HepG2 (cell line): ENCODE results near the gene CAPN9. TPM values are rescaled to one million over a fixed set of nuclear protein-coding genes. Genes with fewer than 3 reads are reported as not detected.
A peak's percentile ranks its signal among the peaks of the same experiment; 100 is the strongest.

ENCODE experiments used
- ATF7 ChIP-seq, 2 experiments: fragments of 450-650 bp in 1 of 2; sonication (generic) in 1 of 2; formaldehyde crosslinking in 1 of 2; IDR thresholded peaks; 2 replicates each; pipeline versions ENCODE4 v1.4.0 to v1.6.1; 2016 to 2020; ENCODE audit warnings: antibody characterized with exemption in 1 of 2, mild to moderate bottlenecking in 1 of 2, missing genetic modification reagents in 1 of 2
- CC2D1A ChIP-seq: sonication (generic); formaldehyde crosslinking; IDR thresholded peaks from 2 replicates; pipeline ENCODE4 v1.8.1; 2023; ENCODE audit warnings: mild to moderate bottlenecking, missing genetic modification reagents
- MBD4 ChIP-seq: IDR thresholded peaks from 2 replicates; pipeline ENCODE4 v1.6.1; 2012; ENCODE audit warnings: low read length, inconsistent platforms, borderline replicate concordance
- NRL ChIP-seq: sonication (generic); formaldehyde crosslinking; IDR thresholded peaks from 2 replicates; pipeline ENCODE4 v1.5.0; 2020; ENCODE audit warnings: missing genetic modification reagents, mild to moderate bottlenecking, moderate library complexity, borderline replicate concordance
- SP4 ChIP-seq: sonication (generic); formaldehyde crosslinking; IDR thresholded peaks from 2 replicates; pipeline ENCODE4 v1.8.1; 2023; ENCODE audit warnings: mild to moderate bottlenecking, missing genetic modification reagents
- SP5 ChIP-seq: IDR thresholded peaks from 2 replicates; pipeline ENCODE4 v1.6.1; 2016; ENCODE audit warnings: low read depth, borderline replicate concordance
- U2AF2 ChIP-seq: fragments of 200-400 bp; formaldehyde crosslinking; IDR thresholded peaks from 2 replicates; pipeline ENCODE4 v1.6.1; 2017; ENCODE audit warnings: low read depth, mild to moderate bottlenecking, low read length
- ZFP36L1 ChIP-seq: sonication (generic); formaldehyde crosslinking; IDR thresholded peaks from 2 replicates; pipeline ENCODE4 v1.8.0; 2022; ENCODE audit warnings: mild to moderate bottlenecking, missing genetic modification reagents, moderate library complexity
- ZNF17 ChIP-seq: sonication (generic); formaldehyde crosslinking; IDR thresholded peaks from 2 replicates; pipeline ENCODE4 v1.5.0; 2020; ENCODE audit warnings: mild to moderate bottlenecking, missing genetic modification reagents
- ZNF296 ChIP-seq: sonication (generic); formaldehyde crosslinking; conservative IDR thresholded peaks from 2 replicates; pipeline ENCODE4 v1.5.0; 2020; ENCODE audit warnings: mild to moderate bottlenecking, missing genetic modification reagents
- polyA plus RNA-seq, 8 experiments: library from polyadenylated mRNA; depleted of rRNA in 3 of 8; stranded (reverse) in 7 of 8; unstranded in 1 of 8; fragments of >200 nt; fragmentation: Illumina TruSeq in 4 of 8; extraction: Trizol in 4 of 8; gene quantifications; 2 replicates each; pipeline versions ENCODE4 v1.2.1 to v1.2.3, GENCODE V29; 2011 to 2016; ENCODE audit warnings: low read depth in 4 of 8, missing spikeins in 1 of 8, mixed read lengths in 1 of 8; ENCODE audit not compliant: insufficient read depth in 1 of 8
- total RNA-seq, 5 experiments: library from RNA; depleted of rRNA; stranded (reverse); fragments of >200 nt; fragmentation: Illumina TruSeq; extraction: Trizol; gene quantifications; 2 replicates each; pipeline ENCODE4 v1.2.3, GENCODE V29; 2016; ENCODE audit warnings: low read depth in 1 of 5
- TF ChIP-seq, protein P1 (sequence below): sonication (generic); formaldehyde crosslinking; IDR thresholded peaks from 2 replicates; pipeline ENCODE4 v1.4.0; 2020; ENCODE audit warnings: missing genetic modification reagents, borderline replicate concordance
- TF ChIP-seq, protein P2 (sequence below): sonication (generic); formaldehyde crosslinking; IDR thresholded peaks from 2 replicates; pipeline ENCODE4 v1.4.0; 2020; ENCODE audit warnings: mild to moderate bottlenecking, missing genetic modification reagents, borderline replicate concordance
- TF ChIP-seq, protein P3 (sequence below): sonication (generic); formaldehyde crosslinking; IDR thresholded peaks from 2 replicates; pipeline ENCODE4 v1.8.1; 2023; ENCODE audit warnings: mild to moderate bottlenecking, missing genetic modification reagents
- TF ChIP-seq, protein P4 (sequence below): sonication (generic); formaldehyde crosslinking; IDR thresholded peaks from 2 replicates; pipeline ENCODE4 v1.4.0; 2020; ENCODE audit warnings: missing genetic modification reagents
- TF ChIP-seq, protein P5 (sequence below): sonication (generic); formaldehyde crosslinking; IDR thresholded peaks from 2 replicates; pipeline ENCODE4 v1.4.0; 2020; ENCODE audit warnings: missing genetic modification reagents

CAPN9 gene
- total and polyA plus RNA-seq, 2 of the 13 experiments (the other 11 are each of a cell fraction or from before 2014, with no cell fraction given) = 0.04 to 0.31 TPM

DNA sequence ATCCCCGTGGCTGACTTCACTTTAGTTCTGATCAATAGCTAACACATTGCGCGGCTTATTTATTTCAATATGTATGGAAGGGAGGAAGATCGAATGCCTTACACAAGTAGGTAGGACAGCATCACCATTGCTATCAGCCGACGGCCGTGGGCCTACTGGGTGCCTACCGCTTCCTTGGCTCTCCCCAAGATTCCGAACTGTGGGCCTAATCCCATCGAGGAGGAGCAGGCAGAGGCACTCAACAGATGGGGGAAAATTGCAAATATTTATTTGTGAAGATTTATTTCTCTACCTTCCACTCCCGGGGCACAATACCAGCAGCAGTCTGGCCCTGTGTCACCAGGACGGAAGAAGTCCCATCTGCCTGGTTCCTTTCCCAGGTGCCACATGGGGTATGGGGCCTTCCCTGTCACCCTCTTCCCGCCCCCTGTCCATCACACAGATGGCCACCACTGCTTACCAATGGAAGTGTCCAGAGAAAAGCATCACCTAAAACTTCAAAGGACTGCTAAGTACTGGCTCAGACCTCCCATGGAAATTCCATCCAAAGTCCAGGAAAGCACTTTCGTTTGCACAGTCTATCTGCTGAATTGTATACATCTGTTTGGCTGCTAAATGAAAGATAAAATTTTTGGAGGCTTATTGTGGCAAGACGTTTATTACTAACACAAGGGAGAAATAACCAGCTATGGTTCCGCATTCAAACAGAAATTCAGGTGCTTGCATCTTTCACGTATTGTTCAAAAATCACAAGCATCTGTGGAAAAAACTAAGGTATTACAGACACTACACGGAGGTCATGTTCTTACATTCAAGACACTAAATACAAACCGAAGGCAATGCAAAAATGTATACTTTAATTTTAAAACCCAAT lies 45.1 kb upstream of the CAPN9 start (continued):
- TF ChIP-seq, protein P1, sequence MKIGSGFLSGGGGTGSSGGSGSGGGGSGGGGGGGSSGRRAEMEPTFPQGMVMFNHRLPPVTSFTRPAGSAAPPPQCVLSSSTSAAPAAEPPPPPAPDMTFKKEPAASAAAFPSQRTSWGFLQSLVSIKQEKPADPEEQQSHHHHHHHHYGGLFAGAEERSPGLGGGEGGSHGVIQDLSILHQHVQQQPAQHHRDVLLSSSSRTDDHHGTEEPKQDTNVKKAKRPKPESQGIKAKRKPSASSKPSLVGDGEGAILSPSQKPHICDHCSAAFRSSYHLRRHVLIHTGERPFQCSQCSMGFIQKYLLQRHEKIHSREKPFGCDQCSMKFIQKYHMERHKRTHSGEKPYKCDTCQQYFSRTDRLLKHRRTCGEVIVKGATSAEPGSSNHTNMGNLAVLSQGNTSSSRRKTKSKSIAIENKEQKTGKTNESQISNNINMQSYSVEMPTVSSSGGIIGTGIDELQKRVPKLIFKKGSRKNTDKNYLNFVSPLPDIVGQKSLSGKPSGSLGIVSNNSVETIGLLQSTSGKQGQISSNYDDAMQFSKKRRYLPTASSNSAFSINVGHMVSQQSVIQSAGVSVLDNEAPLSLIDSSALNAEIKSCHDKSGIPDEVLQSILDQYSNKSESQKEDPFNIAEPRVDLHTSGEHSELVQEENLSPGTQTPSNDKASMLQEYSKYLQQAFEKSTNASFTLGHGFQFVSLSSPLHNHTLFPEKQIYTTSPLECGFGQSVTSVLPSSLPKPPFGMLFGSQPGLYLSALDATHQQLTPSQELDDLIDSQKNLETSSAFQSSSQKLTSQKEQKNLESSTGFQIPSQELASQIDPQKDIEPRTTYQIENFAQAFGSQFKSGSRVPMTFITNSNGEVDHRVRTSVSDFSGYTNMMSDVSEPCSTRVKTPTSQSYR (CRISPR knock-in tag) = no peak
- TF ChIP-seq, protein P2, sequence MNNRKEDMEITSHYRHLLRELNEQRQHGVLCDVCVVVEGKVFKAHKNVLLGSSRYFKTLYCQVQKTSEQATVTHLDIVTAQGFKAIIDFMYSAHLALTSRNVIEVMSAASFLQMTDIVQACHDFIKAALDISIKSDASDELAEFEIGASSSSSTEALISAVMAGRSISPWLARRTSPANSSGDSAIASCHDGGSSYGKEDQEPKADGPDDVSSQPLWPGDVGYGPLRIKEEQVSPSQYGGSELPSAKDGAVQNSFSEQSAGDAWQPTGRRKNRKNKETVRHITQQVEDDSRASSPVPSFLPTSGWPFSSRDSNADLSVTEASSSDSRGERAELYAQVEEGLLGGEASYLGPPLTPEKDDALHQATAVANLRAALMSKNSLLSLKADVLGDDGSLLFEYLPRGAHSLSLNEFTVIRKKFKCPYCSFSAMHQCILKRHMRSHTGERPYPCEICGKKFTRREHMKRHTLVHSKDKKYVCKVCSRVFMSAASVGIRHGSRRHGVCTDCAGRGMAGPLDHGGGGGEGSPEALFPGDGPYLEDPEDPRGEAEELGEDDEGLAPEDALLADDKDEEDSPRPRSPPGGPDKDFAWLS (CRISPR knock-in tag) = no peak
- no peak for TF ChIP-seq ZNF296 (CRISPR knock-in tag)
- TF ChIP-seq, protein P3, sequence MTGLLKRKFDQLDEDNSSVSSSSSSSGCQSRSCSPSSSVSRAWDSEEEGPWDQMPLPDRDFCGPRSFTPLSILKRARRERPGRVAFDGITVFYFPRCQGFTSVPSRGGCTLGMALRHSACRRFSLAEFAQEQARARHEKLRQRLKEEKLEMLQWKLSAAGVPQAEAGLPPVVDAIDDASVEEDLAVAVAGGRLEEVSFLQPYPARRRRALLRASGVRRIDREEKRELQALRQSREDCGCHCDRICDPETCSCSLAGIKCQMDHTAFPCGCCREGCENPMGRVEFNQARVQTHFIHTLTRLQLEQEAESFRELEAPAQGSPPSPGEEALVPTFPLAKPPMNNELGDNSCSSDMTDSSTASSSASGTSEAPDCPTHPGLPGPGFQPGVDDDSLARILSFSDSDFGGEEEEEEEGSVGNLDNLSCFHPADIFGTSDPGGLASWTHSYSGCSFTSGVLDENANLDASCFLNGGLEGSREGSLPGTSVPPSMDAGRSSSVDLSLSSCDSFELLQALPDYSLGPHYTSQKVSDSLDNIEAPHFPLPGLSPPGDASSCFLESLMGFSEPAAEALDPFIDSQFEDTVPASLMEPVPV = no peak
- no peak for TF ChIP-seq MBD4
- no peak for TF ChIP-seq ZNF17 (CRISPR knock-in tag)
- TF ChIP-seq, protein P4, sequence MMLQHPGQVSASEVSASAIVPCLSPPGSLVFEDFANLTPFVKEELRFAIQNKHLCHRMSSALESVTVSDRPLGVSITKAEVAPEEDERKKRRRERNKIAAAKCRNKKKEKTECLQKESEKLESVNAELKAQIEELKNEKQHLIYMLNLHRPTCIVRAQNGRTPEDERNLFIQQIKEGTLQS (CRISPR knock-in tag) = no peak
- peak; percentile 94 for TF ChIP-seq SP5 (CRISPR knock-in tag)
- peak; percentile 70 for TF ChIP-seq SP4 (CRISPR knock-in tag)
- TF ChIP-seq, protein P5, sequence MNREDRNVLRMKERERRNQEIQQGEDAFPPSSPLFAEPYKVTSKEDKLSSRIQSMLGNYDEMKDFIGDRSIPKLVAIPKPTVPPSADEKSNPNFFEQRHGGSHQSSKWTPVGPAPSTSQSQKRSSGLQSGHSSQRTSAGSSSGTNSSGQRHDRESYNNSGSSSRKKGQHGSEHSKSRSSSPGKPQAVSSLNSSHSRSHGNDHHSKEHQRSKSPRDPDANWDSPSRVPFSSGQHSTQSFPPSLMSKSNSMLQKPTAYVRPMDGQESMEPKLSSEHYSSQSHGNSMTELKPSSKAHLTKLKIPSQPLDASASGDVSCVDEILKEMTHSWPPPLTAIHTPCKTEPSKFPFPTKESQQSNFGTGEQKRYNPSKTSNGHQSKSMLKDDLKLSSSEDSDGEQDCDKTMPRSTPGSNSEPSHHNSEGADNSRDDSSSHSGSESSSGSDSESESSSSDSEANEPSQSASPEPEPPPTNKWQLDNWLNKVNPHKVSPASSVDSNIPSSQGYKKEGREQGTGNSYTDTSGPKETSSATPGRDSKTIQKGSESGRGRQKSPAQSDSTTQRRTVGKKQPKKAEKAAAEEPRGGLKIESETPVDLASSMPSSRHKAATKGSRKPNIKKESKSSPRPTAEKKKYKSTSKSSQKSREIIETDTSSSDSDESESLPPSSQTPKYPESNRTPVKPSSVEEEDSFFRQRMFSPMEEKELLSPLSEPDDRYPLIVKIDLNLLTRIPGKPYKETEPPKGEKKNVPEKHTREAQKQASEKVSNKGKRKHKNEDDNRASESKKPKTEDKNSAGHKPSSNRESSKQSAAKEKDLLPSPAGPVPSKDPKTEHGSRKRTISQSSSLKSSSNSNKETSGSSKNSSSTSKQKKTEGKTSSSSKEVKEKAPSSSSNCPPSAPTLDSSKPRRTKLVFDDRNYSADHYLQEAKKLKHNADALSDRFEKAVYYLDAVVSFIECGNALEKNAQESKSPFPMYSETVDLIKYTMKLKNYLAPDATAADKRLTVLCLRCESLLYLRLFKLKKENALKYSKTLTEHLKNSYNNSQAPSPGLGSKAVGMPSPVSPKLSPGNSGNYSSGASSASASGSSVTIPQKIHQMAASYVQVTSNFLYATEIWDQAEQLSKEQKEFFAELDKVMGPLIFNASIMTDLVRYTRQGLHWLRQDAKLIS (CRISPR knock-in tag) = no peak; the same call in 1 of the 2 replicates
- TF ChIP-seq NRL = no peak
- no peak for TF ChIP-seq U2AF2
- no peak for TF ChIP-seq ATF7 (IDR thresholded peaks at IDR 0.05)
- TF ChIP-seq ATF7 (CRISPR knock-in tag; IDR thresholded peaks at IDR 0.05) = 0 out of 2 replicates have a peak, but pooled peaks have one; percentile 6
- TF ChIP-seq ZFP36L1 = no peak
- TF ChIP-seq CC2D1A (CRISPR knock-in tag) = no peak
